ENCODE results near the gene INPP5D. TPM values are rescaled to one million over a fixed set of nuclear protein-coding genes. Genes with fewer than 3 reads are reported as not detected.

The INPP5D gene
- total and polyA plus RNA-seq, 4 donors: 2.9 to 18.8 (median 6.6) TPM

- H3K4me1 ChIP-seq (ENCODE audit: control insufficient read depth in 4 of 4, insufficient read depth in 4 of 4, low read length in 3 of 4): no peaks in the 10 kb centered on the region
- no peak overlapping the region for H3K9ac ChIP-seq (ENCODE audit: low read depth in 1 of 2, low read length in 2 of 2)
- WGBS: 67% methylated on average over 4 of the region's 4 CpGs
- H3K9me3 ChIP-seq (ENCODE audit: control insufficient read depth in 4 of 4, low read length in 3 of 4): no peaks in the 10 kb centered on the region
- no peak for DNase-seq (ENCODE audit: low spot score)
- H3K27ac ChIP-seq (ENCODE audit: low read depth in 1 of 2, low read length in 2 of 2): no peak overlapping the region
- H3K4me3 ChIP-seq (ENCODE audit: low read depth in 1 of 3, low read length in 3 of 3): no peak overlapping the region
- H3K36me3 ChIP-seq (ENCODE audit: control insufficient read depth in 4 of 4, insufficient read depth in 3 of 4, low read depth in 1 of 4, low read length in 3 of 4): peaks cover 0 to 2% (median 0%) of the 10 kb centered on the region in 4 donors
- no peaks in the 10 kb centered on the region for H3K27me3 ChIP-seq (ENCODE audit: control insufficient read depth in 4 of 4, insufficient read depth in 4 of 4, low read length in 3 of 4)
- no peak for TF ChIP-seq HNF4A (conservative IDR thresholded peaks at IDR 0.05)
- TF ChIP-seq HNF4G (IDR thresholded peaks at IDR 0.05): no peak
- TF ChIP-seq, protein P1, sequence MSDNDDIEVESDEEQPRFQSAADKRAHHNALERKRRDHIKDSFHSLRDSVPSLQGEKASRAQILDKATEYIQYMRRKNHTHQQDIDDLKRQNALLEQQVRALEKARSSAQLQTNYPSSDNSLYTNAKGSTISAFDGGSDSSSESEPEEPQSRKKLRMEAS (IDR thresholded peaks at IDR 0.05): no peak
- no peak for TF ChIP-seq ZBTB33 (IDR thresholded peaks at IDR 0.05)
Observed at GRCh38 chr2:233112329-233112728, 52.2 kb downstream of the INPP5D start.

DNA sequence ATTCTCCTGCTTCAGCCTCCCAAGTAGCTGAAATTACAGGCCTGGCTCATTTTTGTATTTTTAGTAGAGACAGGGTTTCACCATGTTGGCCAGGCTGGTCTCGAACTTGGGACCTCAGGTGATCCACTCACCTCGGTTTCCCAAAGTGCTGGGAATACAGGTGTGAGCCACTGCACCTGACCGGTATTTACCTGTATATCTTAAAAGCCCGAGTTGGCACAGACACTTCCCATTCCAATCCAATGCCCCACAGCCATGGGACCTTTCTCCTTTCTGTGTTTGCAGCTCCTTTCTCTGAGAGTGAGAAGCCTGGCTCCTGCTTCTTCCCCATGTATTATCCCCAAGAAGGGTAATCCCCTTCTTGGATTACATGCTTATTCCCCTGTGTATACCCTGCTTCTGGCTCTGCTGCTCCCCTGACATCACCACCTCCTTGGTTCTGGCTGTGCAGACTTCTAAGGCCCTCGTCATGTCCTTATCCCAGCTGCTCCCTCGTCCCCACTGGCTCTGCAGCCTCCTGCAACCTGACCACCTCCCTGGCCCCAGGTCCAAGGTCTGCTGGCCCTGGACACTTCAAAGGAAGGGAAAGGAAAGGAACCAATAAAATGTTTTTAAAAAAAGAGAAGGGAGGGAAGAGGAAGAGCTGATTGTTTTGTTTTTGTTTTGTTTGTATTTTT is 52.8 kb downstream of the INPP5D start:
- no peak overlapping the region for H3K9ac ChIP-seq (ENCODE audit: low read depth in 1 of 2, low read length in 2 of 2)
- DNase-seq (ENCODE audit: low spot score): no peak
- no peaks in the 10 kb centered on the region for H3K27me3 ChIP-seq (ENCODE audit: control insufficient read depth in 4 of 4, insufficient read depth in 4 of 4, low read length in 3 of 4)
- no peak overlapping the region for H3K27ac ChIP-seq (ENCODE audit: low read depth in 1 of 2, low read length in 2 of 2)
- no peak overlapping the region for H3K4me3 ChIP-seq (ENCODE audit: low read depth in 1 of 3, low read length in 3 of 3)
- H3K9me3 ChIP-seq (ENCODE audit: control insufficient read depth in 4 of 4, low read length in 3 of 4): no peaks in the 10 kb centered on the region
- no peaks in the 10 kb centered on the region for H3K4me1 ChIP-seq (ENCODE audit: control insufficient read depth in 4 of 4, insufficient read depth in 4 of 4, low read length in 3 of 4)
- H3K36me3 ChIP-seq (ENCODE audit: control insufficient read depth in 4 of 4, insufficient read depth in 3 of 4, low read depth in 1 of 4, low read length in 3 of 4): peaks cover 0 to 2% (median 0%) of the 10 kb centered on the region in 4 donors
- WGBS: 85% methylated on average over 6 of the region's 6 CpGs
- no peak for TF ChIP-seq FOXA1 (IDR thresholded peaks at IDR 0.05)
- no peak for TF ChIP-seq ZBTB33 (IDR thresholded peaks at IDR 0.05)
- TF ChIP-seq, protein P2, sequence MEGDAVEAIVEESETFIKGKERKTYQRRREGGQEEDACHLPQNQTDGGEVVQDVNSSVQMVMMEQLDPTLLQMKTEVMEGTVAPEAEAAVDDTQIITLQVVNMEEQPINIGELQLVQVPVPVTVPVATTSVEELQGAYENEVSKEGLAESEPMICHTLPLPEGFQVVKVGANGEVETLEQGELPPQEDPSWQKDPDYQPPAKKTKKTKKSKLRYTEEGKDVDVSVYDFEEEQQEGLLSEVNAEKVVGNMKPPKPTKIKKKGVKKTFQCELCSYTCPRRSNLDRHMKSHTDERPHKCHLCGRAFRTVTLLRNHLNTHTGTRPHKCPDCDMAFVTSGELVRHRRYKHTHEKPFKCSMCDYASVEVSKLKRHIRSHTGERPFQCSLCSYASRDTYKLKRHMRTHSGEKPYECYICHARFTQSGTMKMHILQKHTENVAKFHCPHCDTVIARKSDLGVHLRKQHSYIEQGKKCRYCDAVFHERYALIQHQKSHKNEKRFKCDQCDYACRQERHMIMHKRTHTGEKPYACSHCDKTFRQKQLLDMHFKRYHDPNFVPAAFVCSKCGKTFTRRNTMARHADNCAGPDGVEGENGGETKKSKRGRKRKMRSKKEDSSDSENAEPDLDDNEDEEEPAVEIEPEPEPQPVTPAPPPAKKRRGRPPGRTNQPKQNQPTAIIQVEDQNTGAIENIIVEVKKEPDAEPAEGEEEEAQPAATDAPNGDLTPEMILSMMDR (IDR thresholded peaks at IDR 0.05; ENCODE audit: low read depth, low read length, missing input control): no peak
- no peak for TF ChIP-seq HNF4A (conservative IDR thresholded peaks at IDR 0.05)
- TF ChIP-seq TAF1 (conservative IDR thresholded peaks at IDR 0.05): no peak
- no peak for TF ChIP-seq FOXA2 (IDR thresholded peaks at IDR 0.05)
- TF ChIP-seq REST (IDR thresholded peaks at IDR 0.05): no peak
- TF ChIP-seq EGR1 (IDR thresholded peaks at IDR 0.05; ENCODE audit: low read depth in 2 of 2): no peak
- no peak for TF ChIP-seq GABPA (IDR thresholded peaks at IDR 0.05 in 1 of 2, conservative IDR thresholded peaks at IDR 0.05 in 1 of 2)
- TF ChIP-seq RXRA (IDR thresholded peaks at IDR 0.05): no peak
- TF ChIP-seq NR2F2 (IDR thresholded peaks at IDR 0.05): no peak
- no peak for TF ChIP-seq SP1 (IDR thresholded peaks at IDR 0.05)
- TF ChIP-seq RAD21 (IDR thresholded peaks at IDR 0.05): no peak
- TF ChIP-seq HNF4G (IDR thresholded peaks at IDR 0.05): no peak

Data from liver (tissue), 9 donors.